GM12878 (cell line): Measurements from ENCODE around the gene PGM2L1. TPM values are rescaled to one million over a fixed set of nuclear protein-coding genes. Genes with fewer than 3 reads are reported as not detected.

Experiments used
- ATAC-seq: fragments of 200-7000 bp; cut with Tn5 transposase; 3 replicates; pipeline ENCODE4 v1.9.1; 2020; ENCODE audit warnings: mild to moderate bottlenecking, moderate library complexity
- BruUV-seq: library from RNA; stranded (reverse); fragments of 400-500 nt; replicated peaks from 2 replicates; lab custom pipeline; 2021; lab: Mats Ljungman, UMichigan
- CTCF ChIA-PET: fragments of 300-600 bp; sonication (Branson Sonifier 250); formaldehyde crosslinking; extraction: SDS; loops from one replicate; lab custom pipeline; 2021; ENCODE audit warnings: inconsistent platforms; lab: Yijun Ruan, JAX
- POLR2A ChIA-PET: fragments of 350-600 bp; formaldehyde crosslinking; extraction: SDS; loops from one replicate; lab custom pipeline; 2021; ENCODE audit warnings: inconsistent platforms; lab: Charles Lee
- RAD21 ChIA-PET: fragments of 300-600 bp; sonication (Branson Sonifier 250); formaldehyde crosslinking; loops from one replicate; lab custom pipeline; 2023; ENCODE audit warnings: antibody characterized with exemption; ENCODE audit not compliant: unreplicated experiment; lab: Charles Lee
- SMC1A ChIA-PET: fragments of 300-600 bp; sonication (Branson Sonifier 250); formaldehyde crosslinking; loops from one replicate; lab custom pipeline; 2023; ENCODE audit not compliant: unreplicated experiment, uncharacterized antibody; lab: Charles Lee
- DNase-seq: peaks from one replicate; pipeline ENCODE4 v3.0.0-alpha.2; 2011; ENCODE audit warnings: low read depth, low spot score
- FAIRE-seq: peaks from 3 replicates; lab custom pipeline; 2011; peaks lifted over from hg19 to GRCh38; lab: Jason Lieb, UNC
- H2AFZ ChIP-seq: 2 replicates; pipeline ENCODE4 v1.6.0; 2011; ENCODE audit warnings: low read depth, low read length, control low read depth; ENCODE audit not compliant: control insufficient read depth
- H3K27ac ChIP-seq: 2 replicates; pipeline ENCODE4 v1.5.1; 2011; ENCODE audit warnings: control low read depth; ENCODE audit not compliant: control insufficient read depth, insufficient read depth
- H3K27me3 ChIP-seq, 2 experiments: replicated peaks in 1 of 2; 2 replicates each; pipeline versions ENCODE4 v1.6.0 to v1.6.1; 2011; ENCODE audit warnings: low read length in 1 of 2; ENCODE audit not compliant: control insufficient read depth in 2 of 2, insufficient read depth in 2 of 2
- H3K36me3 ChIP-seq, 2 experiments: 2 replicates each; pipeline ENCODE4 v1.5.1; 2011; ENCODE audit warnings: low read length in 1 of 2; ENCODE audit not compliant: control insufficient read depth in 2 of 2, insufficient read depth in 2 of 2
- H3K4me1 ChIP-seq: 2 replicates; pipeline ENCODE4 v1.6.1; 2011; ENCODE audit warnings: mild to moderate bottlenecking, low read length, moderate library complexity, mixed read lengths; ENCODE audit not compliant: control insufficient read depth, insufficient read depth
- H3K4me2 ChIP-seq: 2 replicates; pipeline ENCODE4 v1.6.0; 2011; ENCODE audit warnings: control low read depth; ENCODE audit not compliant: control insufficient read depth, insufficient read depth
- H3K4me3 ChIP-seq: fragments of 200-600 bp; sonication (generic); 2 replicates; pipeline ENCODE4 v1.5.1; 2016
- H3K79me2 ChIP-seq: 2 replicates; pipeline ENCODE4 v1.6.0; 2011; ENCODE audit warnings: low read length; ENCODE audit not compliant: control insufficient read depth, insufficient read depth
- H3K9ac ChIP-seq: 2 replicates; pipeline ENCODE4 v1.8.0; 2011; ENCODE audit warnings: low read length, control low read depth, mixed read lengths; ENCODE audit not compliant: control insufficient read depth, insufficient read depth
- H3K9me3 ChIP-seq: replicated peaks from 3 replicates; pipeline ENCODE4 v1.5.1; 2011; ENCODE audit warnings: mild to moderate bottlenecking, low read length; ENCODE audit not compliant: control insufficient read depth, insufficient read depth
- H4K20me1 ChIP-seq: 2 replicates; pipeline ENCODE4 v1.6.0; 2011; ENCODE audit not compliant: control insufficient read depth, insufficient read depth
- ASH2L ChIP-seq: fragments of 300-600, 200-600 bp; sonication (generic); IDR thresholded peaks from 2 replicates; pipeline ENCODE4 v1.6.1; 2017; ENCODE audit warnings: low read depth, mild to moderate bottlenecking, borderline replicate concordance
- BRCA1 ChIP-seq: IDR thresholded peaks from 2 replicates; pipeline ENCODE4 v1.6.1; 2011; ENCODE audit warnings: low read depth, low read length, improper control_type of control experiment
- HCFC1 ChIP-seq: fragments of 150-350 bp; IDR thresholded peaks from 2 replicates; pipeline ENCODE4 v1.6.1; 2014; ENCODE audit warnings: low read length
- IKZF1 ChIP-seq: fragments of 450-650 bp; conservative IDR thresholded peaks from 2 replicates; pipeline ENCODE4 v1.6.1; 2017; ENCODE audit warnings: antibody characterized with exemption, mild to moderate bottlenecking
- NR2C1 ChIP-seq: fragments of 450-650 bp; IDR thresholded peaks from 2 replicates; pipeline ENCODE4 v1.6.1; 2017; ENCODE audit warnings: antibody characterized with exemption, mild to moderate bottlenecking, moderate library complexity
- RAD21 ChIP-seq: IDR thresholded peaks from 2 replicates; pipeline ENCODE4 v1.6.1; 2011; ENCODE audit warnings: mild to moderate bottlenecking, low read depth, low read length, moderate library complexity; ENCODE audit not compliant: insufficient read depth
- YBX1 ChIP-seq: fragments of 450-650 bp; IDR thresholded peaks from 2 replicates; pipeline ENCODE4 v1.6.1; 2016; ENCODE audit warnings: antibody characterized with exemption
- in situ Hi-C: fragments of 300-500 bp; cut with MboI; formaldehyde crosslinking; loops from 9 replicates; pipeline ENCODE4 v1.14.3; 2018; ENCODE audit warnings: mixed read lengths
- intact Hi-C: fragments of 100-400 bp; cut with micrococcal nuclease; formaldehyde crosslinking; loops from one replicate; pipeline ENCODE4 v1.14.2; 2022; ENCODE audit not compliant: unreplicated experiment
- polyA plus RNA-seq, 11 experiments: library from polyadenylated mRNA; depleted of rRNA in 4 of 11; unstranded in 6 of 11; stranded (reverse) in 5 of 11; fragments of >200 nt; fragmentation: Nextera tagmentation in 4 of 11; fragmentation: Illumina TruSeq in 1 of 11; extraction: Ambion mirVana in 4 of 11; extraction: Trizol in 1 of 11; gene quantifications; 1 replicate in 1 of 11; 2 replicates in 10 of 11; pipeline versions ENCODE4 v1.2.1 to v1.2.3, GENCODE V29; 2011 to 2016; ENCODE audit warnings: inconsistent platforms in 2 of 11, missing spikeins in 2 of 11, low read depth in 1 of 11
- total RNA-seq, 4 experiments: library from RNA; depleted of rRNA in 3 of 4; stranded (reverse); fragments of >200 nt in 3 of 4; fragmentation: Illumina TruSeq in 1 of 4; extraction: Trizol in 1 of 4; gene quantifications; 2 replicates each; pipeline versions ENCODE4 v1.2.1 to v1.2.3, GENCODE V29; 2013 to 2021
- TF ChIP-seq, protein P1 (sequence below): fragments of 450-650 bp; formaldehyde crosslinking; IDR thresholded peaks from 2 replicates; pipeline ENCODE4 v1.4.0; 2022; ENCODE audit warnings: mild to moderate bottlenecking, moderate library complexity
- TF ChIP-seq, protein P2 (sequence below): IDR thresholded peaks from 2 replicates; pipeline ENCODE4 v1.6.1; 2012; ENCODE audit warnings: mild to moderate bottlenecking, low read depth, low read length
- TF ChIP-seq, protein P3 (sequence below): IDR thresholded peaks from 2 replicates; pipeline ENCODE4 v1.6.1; 2011; ENCODE audit warnings: mild to moderate bottlenecking, low read depth, low read length, moderate library complexity; ENCODE audit not compliant: insufficient replicate concordance
- TF ChIP-seq, protein P4 (sequence below): fragments of 150-350 bp; IDR thresholded peaks from 2 replicates; pipeline ENCODE4 v1.6.1; 2014; ENCODE audit warnings: mild to moderate bottlenecking, low read depth, low read length
- TF ChIP-seq, protein P5 (sequence below): IDR thresholded peaks from 2 replicates; pipeline ENCODE4 v1.6.1; 2012; ENCODE audit warnings: low read length, inconsistent platforms

PGM2L1 gene
- total and polyA plus RNA-seq, 10 of the 15 experiments (the other 5 are each of a cell fraction or from before 2014, with no cell fraction given) = 0.04 to 0.20 (median 0.13) TPM; not detected in 1

DNA sequence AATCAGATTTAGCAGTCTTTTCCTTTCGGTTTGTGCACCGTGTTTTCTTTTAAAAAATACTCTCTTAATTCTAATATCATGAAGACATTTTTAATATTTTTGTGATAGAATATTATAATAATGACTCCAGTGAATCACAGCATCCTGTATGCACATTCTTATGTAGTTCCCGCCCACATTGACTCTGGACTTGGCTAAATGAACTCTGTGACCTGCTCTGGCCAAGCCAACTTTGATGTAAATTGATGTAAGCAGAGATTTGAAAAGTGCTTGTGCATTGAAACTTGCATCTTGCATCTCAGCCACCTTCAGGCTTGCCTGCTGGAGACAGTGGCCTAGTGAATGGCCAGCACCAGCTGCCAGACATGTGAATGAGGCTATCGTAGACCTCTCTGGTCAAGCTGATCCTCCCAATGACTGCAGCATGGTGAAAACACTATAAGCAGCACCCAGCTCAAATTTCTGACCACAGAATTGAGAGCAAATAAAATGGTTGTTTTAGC, 29.2 kb upstream of the PGM2L1 start (continued):
- TF ChIP-seq, protein P1, sequence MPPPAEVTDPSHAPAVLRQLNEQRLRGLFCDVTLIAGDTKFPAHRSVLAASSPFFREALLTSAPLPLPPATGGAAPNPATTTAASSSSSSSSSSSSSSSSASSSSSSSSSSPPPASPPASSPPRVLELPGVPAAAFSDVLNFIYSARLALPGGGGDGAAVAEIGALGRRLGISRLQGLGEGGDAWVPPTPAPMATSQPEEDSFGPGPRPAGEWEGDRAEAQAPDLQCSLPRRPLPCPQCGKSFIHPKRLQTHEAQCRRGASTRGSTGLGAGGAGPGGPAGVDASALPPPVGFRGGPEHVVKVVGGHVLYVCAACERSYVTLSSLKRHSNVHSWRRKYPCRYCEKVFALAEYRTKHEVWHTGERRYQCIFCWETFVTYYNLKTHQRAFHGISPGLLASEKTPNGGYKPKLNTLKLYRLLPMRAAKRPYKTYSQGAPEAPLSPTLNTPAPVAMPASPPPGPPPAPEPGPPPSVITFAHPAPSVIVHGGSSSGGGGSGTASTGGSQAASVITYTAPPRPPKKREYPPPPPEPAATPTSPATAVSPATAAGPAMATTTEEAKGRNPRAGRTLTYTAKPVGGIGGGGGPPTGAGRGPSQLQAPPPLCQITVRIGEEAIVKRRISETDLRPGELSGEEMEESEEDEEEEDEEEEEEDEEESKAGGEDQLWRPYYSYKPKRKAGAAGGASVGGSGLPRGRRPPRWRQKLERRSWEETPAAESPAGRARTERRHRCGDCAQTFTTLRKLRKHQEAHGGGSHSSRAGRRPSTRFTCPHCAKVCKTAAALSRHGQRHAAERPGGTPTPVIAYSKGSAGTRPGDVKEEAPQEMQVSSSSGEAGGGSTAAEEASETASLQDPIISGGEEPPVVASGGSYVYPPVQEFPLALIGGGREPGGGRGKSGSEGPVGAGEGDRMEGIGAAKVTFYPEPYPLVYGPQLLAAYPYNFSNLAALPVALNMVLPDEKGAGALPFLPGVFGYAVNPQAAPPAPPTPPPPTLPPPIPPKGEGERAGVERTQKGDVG (CRISPR knock-in tag) = no peak

DNA sequence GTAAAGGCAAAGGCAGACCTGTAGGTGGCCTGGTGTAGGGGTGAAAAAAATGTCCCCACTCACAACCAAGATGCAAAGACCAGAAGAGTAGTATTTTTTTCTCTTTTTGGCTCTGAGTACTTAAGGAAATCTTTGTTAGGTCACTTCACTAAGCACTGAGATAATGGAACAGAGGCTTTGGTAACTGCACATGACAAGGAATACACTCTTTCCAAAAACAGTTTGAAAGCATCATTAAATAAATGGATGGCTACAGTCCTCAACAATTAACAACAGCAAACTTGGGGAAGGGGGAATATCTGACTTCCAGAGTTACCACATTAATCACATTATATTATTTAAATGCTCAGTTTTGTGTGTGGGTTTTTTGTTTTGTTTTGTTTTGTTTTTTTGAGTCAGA, 26.9 kb upstream of the PGM2L1 start:
- Histone ChIP-seq H3K9me3 (no peaks in the 10 kb centered on the region), H3K4me2 (no peak overlapping the region), H2AFZ (no peak overlapping the region), H3K27ac (no peak overlapping the region), H3K4me3 (no peak overlapping the region), H3K4me1 (no peaks in the 10 kb centered on the region), H3K79me2 (no peaks in the 10 kb centered on the region), H4K20me1 (no peaks in the 10 kb centered on the region), H3K9ac (no peak overlapping the region), H3K36me3 (no peaks in the 10 kb centered on the region), H3K27me3 (no peaks in the 10 kb centered on the region)
- in situ Hi-C loops (no loop called here), intact Hi-C loops (no loop called here)
- RAD21 ChIA-PET = no interaction called here
- DNase-seq (no peak), ATAC-seq (no peak), FAIRE-seq (no peak)
- SMC1A ChIA-PET = no interaction called here
- no TSS peak for BruUV-seq
- CTCF ChIA-PET = interaction anchor here (1.1 kb wide), 1 partner anchor 25 kb away, joined by 3 read pairs; no protein-coding TSS in a partner anchor
- POLR2A ChIA-PET = no interaction called here
- TF ChIP-seq BRCA1 = no peak
- TF ChIP-seq NR2C1 = no peak
- no peak for TF ChIP-seq RAD21
- TF ChIP-seq YBX1 = no peak
- TF ChIP-seq, protein P2, sequence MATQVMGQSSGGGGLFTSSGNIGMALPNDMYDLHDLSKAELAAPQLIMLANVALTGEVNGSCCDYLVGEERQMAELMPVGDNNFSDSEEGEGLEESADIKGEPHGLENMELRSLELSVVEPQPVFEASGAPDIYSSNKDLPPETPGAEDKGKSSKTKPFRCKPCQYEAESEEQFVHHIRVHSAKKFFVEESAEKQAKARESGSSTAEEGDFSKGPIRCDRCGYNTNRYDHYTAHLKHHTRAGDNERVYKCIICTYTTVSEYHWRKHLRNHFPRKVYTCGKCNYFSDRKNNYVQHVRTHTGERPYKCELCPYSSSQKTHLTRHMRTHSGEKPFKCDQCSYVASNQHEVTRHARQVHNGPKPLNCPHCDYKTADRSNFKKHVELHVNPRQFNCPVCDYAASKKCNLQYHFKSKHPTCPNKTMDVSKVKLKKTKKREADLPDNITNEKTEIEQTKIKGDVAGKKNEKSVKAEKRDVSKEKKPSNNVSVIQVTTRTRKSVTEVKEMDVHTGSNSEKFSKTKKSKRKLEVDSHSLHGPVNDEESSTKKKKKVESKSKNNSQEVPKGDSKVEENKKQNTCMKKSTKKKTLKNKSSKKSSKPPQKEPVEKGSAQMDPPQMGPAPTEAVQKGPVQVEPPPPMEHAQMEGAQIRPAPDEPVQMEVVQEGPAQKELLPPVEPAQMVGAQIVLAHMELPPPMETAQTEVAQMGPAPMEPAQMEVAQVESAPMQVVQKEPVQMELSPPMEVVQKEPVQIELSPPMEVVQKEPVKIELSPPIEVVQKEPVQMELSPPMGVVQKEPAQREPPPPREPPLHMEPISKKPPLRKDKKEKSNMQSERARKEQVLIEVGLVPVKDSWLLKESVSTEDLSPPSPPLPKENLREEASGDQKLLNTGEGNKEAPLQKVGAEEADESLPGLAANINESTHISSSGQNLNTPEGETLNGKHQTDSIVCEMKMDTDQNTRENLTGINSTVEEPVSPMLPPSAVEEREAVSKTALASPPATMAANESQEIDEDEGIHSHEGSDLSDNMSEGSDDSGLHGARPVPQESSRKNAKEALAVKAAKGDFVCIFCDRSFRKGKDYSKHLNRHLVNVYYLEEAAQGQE = no peak
- TF ChIP-seq, protein P3, sequence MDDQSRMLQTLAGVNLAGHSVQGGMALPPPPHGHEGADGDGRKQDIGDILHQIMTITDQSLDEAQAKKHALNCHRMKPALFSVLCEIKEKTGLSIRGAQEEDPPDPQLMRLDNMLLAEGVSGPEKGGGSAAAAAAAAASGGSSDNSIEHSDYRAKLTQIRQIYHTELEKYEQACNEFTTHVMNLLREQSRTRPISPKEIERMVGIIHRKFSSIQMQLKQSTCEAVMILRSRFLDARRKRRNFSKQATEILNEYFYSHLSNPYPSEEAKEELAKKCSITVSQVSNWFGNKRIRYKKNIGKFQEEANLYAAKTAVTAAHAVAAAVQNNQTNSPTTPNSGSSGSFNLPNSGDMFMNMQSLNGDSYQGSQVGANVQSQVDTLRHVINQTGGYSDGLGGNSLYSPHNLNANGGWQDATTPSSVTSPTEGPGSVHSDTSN = no peak
- TF ChIP-seq IKZF1 = no peak
- TF ChIP-seq, protein P4, sequence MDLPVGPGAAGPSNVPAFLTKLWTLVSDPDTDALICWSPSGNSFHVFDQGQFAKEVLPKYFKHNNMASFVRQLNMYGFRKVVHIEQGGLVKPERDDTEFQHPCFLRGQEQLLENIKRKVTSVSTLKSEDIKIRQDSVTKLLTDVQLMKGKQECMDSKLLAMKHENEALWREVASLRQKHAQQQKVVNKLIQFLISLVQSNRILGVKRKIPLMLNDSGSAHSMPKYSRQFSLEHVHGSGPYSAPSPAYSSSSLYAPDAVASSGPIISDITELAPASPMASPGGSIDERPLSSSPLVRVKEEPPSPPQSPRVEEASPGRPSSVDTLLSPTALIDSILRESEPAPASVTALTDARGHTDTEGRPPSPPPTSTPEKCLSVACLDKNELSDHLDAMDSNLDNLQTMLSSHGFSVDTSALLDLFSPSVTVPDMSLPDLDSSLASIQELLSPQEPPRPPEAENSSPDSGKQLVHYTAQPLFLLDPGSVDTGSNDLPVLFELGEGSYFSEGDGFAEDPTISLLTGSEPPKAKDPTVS = no peak
- TF ChIP-seq, protein P5, sequence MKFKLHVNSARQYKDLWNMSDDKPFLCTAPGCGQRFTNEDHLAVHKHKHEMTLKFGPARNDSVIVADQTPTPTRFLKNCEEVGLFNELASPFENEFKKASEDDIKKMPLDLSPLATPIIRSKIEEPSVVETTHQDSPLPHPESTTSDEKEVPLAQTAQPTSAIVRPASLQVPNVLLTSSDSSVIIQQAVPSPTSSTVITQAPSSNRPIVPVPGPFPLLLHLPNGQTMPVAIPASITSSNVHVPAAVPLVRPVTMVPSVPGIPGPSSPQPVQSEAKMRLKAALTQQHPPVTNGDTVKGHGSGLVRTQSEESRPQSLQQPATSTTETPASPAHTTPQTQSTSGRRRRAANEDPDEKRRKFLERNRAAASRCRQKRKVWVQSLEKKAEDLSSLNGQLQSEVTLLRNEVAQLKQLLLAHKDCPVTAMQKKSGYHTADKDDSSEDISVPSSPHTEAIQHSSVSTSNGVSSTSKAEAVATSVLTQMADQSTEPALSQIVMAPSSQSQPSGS = no peak
- no peak for TF ChIP-seq ASH2L
- no peak for TF ChIP-seq HCFC1
